ENCODE data around the gene ZNF221.

The ZNF221 gene

GRCh38 chr19:43960411-43960810 is 9.4 kb downstream of the ZNF221 start:
- Histone ChIP-seq H3K36me3 (ENCODE audit: insufficient read depth, low read length) (peaks cover 48% of the 10 kb centered on the region), H3K27me3 (ENCODE audit: insufficient read depth, low read length) (no peaks in the 10 kb centered on the region), H3K27ac (ENCODE audit: low read depth, low read length) (no peak overlapping the region), H3K9ac (ENCODE audit: low read depth, low read length) (no peak overlapping the region), H3K9me3 (ENCODE audit: insufficient read depth, low read depth, low read length) (peaks cover 81% of the 10 kb centered on the region), H3K4me3 (ENCODE audit: low read length) (no peak overlapping the region), H3K4me1 (ENCODE audit: insufficient read depth, low read length) (no peaks in the 10 kb centered on the region)
- WGBS: 68% methylated on average over 4 of the region's 4 CpGs

GRCh38 chr19:43966079-43966694 is 15.2 kb downstream of the ZNF221 start:
- 90% methylated on average over 3 of the region's 3 CpGs for WGBS
- Histone ChIP-seq H3K27me3 (ENCODE audit: insufficient read depth, low read length) (no peaks in the 10 kb centered on the region), H3K9me3 (ENCODE audit: insufficient read depth, low read depth, low read length) (peaks cover 98% of the 10 kb centered on the region), H3K27ac (ENCODE audit: low read depth, low read length) (no peak overlapping the region), H3K36me3 (ENCODE audit: insufficient read depth, low read length) (peaks cover 80% of the 10 kb centered on the region), H3K9ac (ENCODE audit: low read depth, low read length) (no peak overlapping the region), H3K4me3 (ENCODE audit: low read length) (peak overlapping the region; percentile 23), H3K4me1 (ENCODE audit: insufficient read depth, low read length) (no peaks in the 10 kb centered on the region)

GRCh38 chr19:43976732-43977131 is 25.7 kb downstream of the ZNF221 start:
- Histone ChIP-seq H3K27ac (ENCODE audit: low read depth, low read length) (no peak overlapping the region), H3K27me3 (ENCODE audit: insufficient read depth, low read length) (no peaks in the 10 kb centered on the region), H3K9ac (ENCODE audit: low read depth, low read length) (no peak overlapping the region), H3K36me3 (ENCODE audit: insufficient read depth, low read length) (no peaks in the 10 kb centered on the region), H3K4me3 (ENCODE audit: low read length) (no peak overlapping the region), H3K9me3 (ENCODE audit: insufficient read depth, low read depth, low read length) (peaks cover 69% of the 10 kb centered on the region), H3K4me1 (ENCODE audit: insufficient read depth, low read length) (no peaks in the 10 kb centered on the region)
- WGBS: no CpG with 5 or more reads among the region's 1 CpG

- 92% methylated on average over 2 of the region's 2 CpGs for WGBS
- H3K9me3 ChIP-seq (ENCODE audit: insufficient read depth, low read depth, low read length): peaks cover 4% of the 10 kb centered on the region; the same call in 1 of the 2 replicates
- peak overlapping the region; percentile 87; the same call in 1 of the 2 replicates for H3K4me3 ChIP-seq (ENCODE audit: low read length)
- no peaks in the 10 kb centered on the region for H3K27me3 ChIP-seq (ENCODE audit: insufficient read depth, low read length)
- H3K9ac ChIP-seq (ENCODE audit: low read depth, low read length): no peak overlapping the region
- H3K4me1 ChIP-seq (ENCODE audit: insufficient read depth, low read length): no peaks in the 10 kb centered on the region
- peaks cover 5% of the 10 kb centered on the region for H3K36me3 ChIP-seq (ENCODE audit: insufficient read depth, low read length)
- H3K27ac ChIP-seq (ENCODE audit: low read depth, low read length): no peak overlapping the region
Measured at GRCh38 chr19:43983544-43983911, 32.5 kb downstream of the ZNF221 start.

DNA sequence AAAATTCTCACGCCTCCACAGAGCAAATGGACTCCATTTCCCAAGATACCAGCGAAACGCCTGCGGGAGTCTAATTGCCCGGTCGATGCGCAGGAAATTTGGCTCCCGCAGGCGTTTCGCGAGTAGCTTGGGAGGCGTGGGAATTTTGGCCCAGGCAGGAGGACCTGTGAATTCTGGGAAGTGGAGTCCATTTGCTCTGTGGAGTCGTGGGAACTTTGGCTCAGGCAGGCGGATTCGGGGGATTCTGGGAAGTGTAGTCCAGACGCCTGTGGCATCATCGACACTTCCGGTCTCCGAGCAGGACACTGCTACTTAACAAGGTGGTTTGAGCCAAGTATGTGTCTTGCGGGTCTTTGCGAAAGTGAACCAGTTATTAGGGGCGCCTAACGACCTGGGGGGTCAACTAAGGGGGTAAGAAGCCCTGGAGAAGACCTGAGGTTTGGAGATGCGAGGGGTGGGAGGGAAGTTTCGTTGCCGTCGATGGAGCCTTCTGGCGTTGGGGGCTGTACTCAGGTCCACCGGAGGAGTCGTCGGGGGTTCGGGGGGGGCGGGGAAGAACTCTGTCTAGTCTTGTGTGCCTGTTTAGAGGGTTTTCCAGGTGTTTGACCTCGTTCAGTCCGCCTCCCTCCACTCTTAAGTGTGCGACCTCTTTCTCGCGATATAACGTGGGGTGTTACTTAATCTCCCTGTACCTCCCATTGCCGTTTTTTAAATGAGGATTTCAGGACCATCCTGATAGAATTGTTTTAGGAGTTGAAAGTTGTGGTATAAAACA is 33.1 kb downstream of the ZNF221 start, which contains the start of gene ZNF155:
Gene ZNF155, plus strand, starts transcription at position 277 of the 775 bp plus-strand sequence. CDS start 4,356 bp downstream, outside the sequence.
- 1% methylated on average over 40 of the region's 40 CpGs for WGBS
- Histone ChIP-seq H3K27ac (ENCODE audit: low read depth, low read length) (no peak within 1 kb of the TSS), H3K9ac (ENCODE audit: low read depth, low read length) (peak within 1 kb of the TSS; percentile 70)

GRCh38 chr19:43984687-43985000 is 33.6 kb downstream of the ZNF221 start:
- Histone ChIP-seq H3K4me3 (ENCODE audit: low read length) (peak overlapping the region; percentile 87), H3K27me3 (ENCODE audit: insufficient read depth, low read length) (no peaks in the 10 kb centered on the region), H3K4me1 (ENCODE audit: insufficient read depth, low read length) (no peaks in the 10 kb centered on the region), H3K9me3 (ENCODE audit: insufficient read depth, low read depth, low read length) (peaks cover under 1% of the 10 kb centered on the region; the same call in 1 of the 2 replicates), H3K27ac (ENCODE audit: low read depth, low read length) (no peak overlapping the region), H3K9ac (ENCODE audit: low read depth, low read length) (peak overlapping the region; percentile 70), H3K36me3 (ENCODE audit: insufficient read depth, low read length) (peaks cover 17% of the 10 kb centered on the region)
- WGBS: 7% methylated on average over 14 of the region's 14 CpGs

More for the DNA sequence above, 33.1 kb downstream of the ZNF221 start, which contains the start of gene ZNF155:
- Histone ChIP-seq H3K4me1 (ENCODE audit: insufficient read depth, low read length) (no peaks in the 10 kb centered on the region), H3K36me3 (ENCODE audit: insufficient read depth, low read length) (peaks cover 11% of the 10 kb centered on the region), H3K4me3 (ENCODE audit: low read length) (peak within 1 kb of the TSS; percentile 87), H3K27me3 (ENCODE audit: insufficient read depth, low read length) (no peaks in the 10 kb centered on the region), H3K9me3 (ENCODE audit: insufficient read depth, low read depth, low read length) (peaks cover 3% of the 10 kb centered on the region; the same call in 1 of the 2 replicates)

GRCh38 chr19:43997631-43998290 is 46.7 kb downstream of the ZNF221 start:
- Histone ChIP-seq H3K9ac (ENCODE audit: low read depth, low read length) (no peak overlapping the region), H3K36me3 (ENCODE audit: insufficient read depth, low read length) (peaks cover 44% of the 10 kb centered on the region), H3K9me3 (ENCODE audit: insufficient read depth, low read depth, low read length) (no peaks in the 10 kb centered on the region), H3K4me3 (ENCODE audit: low read length) (no peak overlapping the region), H3K27me3 (ENCODE audit: insufficient read depth, low read length) (no peaks in the 10 kb centered on the region), H3K4me1 (ENCODE audit: insufficient read depth, low read length) (no peaks in the 10 kb centered on the region; the same call in 1 of the 2 replicates), H3K27ac (ENCODE audit: low read depth, low read length) (no peak overlapping the region)
- WGBS: 85% methylated on average over 10 of the region's 10 CpGs

GRCh38 chr19:44002212-44002565 is 51.2 kb downstream of the ZNF221 start:
- WGBS: 30% methylated on average over 8 of the region's 8 CpGs
- Histone ChIP-seq H3K36me3 (ENCODE audit: insufficient read depth, low read length) (peaks cover 3% of the 10 kb centered on the region; the same call in 1 of the 2 replicates), H3K27me3 (ENCODE audit: insufficient read depth, low read length) (no peaks in the 10 kb centered on the region), H3K27ac (ENCODE audit: low read depth, low read length) (no peak overlapping the region), H3K9me3 (ENCODE audit: insufficient read depth, low read depth, low read length) (no peaks in the 10 kb centered on the region), H3K4me1 (ENCODE audit: insufficient read depth, low read length) (no peaks in the 10 kb centered on the region; the same call in 1 of the 2 replicates), H3K4me3 (ENCODE audit: low read length) (peak overlapping the region; percentile 74), H3K9ac (ENCODE audit: low read depth, low read length) (peak overlapping the region; percentile 64)

DNA sequence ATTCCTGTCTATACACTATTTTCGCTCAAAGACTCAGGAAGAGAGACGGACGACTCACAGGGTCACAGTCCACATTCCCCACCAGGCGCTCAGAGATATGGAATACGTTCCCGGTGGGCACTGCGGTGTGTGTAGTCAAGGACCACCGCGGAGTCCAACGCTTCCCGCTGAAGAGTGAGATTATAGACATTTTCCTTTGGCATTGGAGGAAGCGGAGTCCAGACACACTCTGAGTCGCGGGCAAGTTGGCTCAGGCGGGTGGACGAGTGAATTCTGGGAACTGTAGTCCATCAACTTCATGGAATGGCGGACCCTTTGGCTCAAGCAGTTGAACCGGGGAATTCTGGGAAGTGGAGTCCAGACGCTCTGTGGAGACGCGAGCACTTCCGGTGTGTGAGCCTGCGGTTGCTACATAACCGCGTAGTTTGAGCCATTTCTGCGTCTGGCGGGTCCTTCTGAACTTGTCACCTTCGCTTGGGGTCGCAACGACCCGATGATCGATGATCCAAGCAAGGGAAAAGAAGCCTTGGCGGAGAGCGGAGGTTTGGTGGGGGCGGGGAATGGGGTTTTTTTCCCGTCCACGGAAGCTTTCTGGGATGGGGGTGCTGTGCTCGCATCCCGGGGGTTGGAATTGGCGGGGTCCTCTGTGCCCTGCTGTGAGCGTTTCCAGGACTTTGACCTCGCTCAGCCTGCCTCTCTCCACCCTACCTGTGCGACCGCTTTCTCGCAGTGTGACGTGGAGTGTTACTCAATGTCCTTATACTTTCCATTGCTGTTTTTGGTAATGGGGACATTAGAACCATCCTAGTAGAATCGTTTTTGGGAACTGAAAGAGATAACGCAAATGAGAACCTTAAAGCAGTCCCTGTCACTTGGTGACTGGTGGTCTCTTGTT is 51.8 kb downstream of the ZNF221 start, which contains the start of gene ZNF230:
Gene ZNF230, plus strand, starts transcription at position 392 of the 895 bp plus-strand sequence. CDS start 4,122 bp downstream, outside the sequence.
- under 1% methylated on average over 48 of the region's 48 CpGs for WGBS
- peak within 1 kb of the TSS; percentile 74 for H3K4me3 ChIP-seq (ENCODE audit: low read length)
- no peak within 1 kb of the TSS for H3K27ac ChIP-seq (ENCODE audit: low read depth, low read length)

GRCh38 chr19:44003461-44004009 is 52.5 kb downstream of the ZNF221 start:
- Histone ChIP-seq H3K27me3 (ENCODE audit: insufficient read depth, low read length) (no peaks in the 10 kb centered on the region), H3K4me3 (ENCODE audit: low read length) (peak overlapping the region; percentile 74), H3K9me3 (ENCODE audit: insufficient read depth, low read depth, low read length) (peaks cover 3% of the 10 kb centered on the region; the same call in 1 of the 2 replicates), H3K4me1 (ENCODE audit: insufficient read depth, low read length) (no peaks in the 10 kb centered on the region; the same call in 1 of the 2 replicates), H3K27ac (ENCODE audit: low read depth, low read length) (no peak overlapping the region), H3K36me3 (ENCODE audit: insufficient read depth, low read length) (peaks cover 4% of the 10 kb centered on the region; the same call in 1 of the 2 replicates), H3K9ac (ENCODE audit: low read depth, low read length) (peak overlapping the region; percentile 34)
- WGBS: 15% methylated on average over 15 of the region's 15 CpGs

More for the DNA sequence above, 51.8 kb downstream of the ZNF221 start, which contains the start of gene ZNF230:
- Histone ChIP-seq H3K36me3 (ENCODE audit: insufficient read depth, low read length) (no peaks in the 10 kb centered on the region), H3K4me1 (ENCODE audit: insufficient read depth, low read length) (no peaks in the 10 kb centered on the region; the same call in 1 of the 2 replicates), H3K9ac (ENCODE audit: low read depth, low read length) (peak within 1 kb of the TSS; percentile 64), H3K27me3 (ENCODE audit: insufficient read depth, low read length) (no peaks in the 10 kb centered on the region), H3K9me3 (ENCODE audit: insufficient read depth, low read depth, low read length) (no peaks in the 10 kb centered on the region)

All from HUES64 (cell line).